AG04449 (cell line): Measurements from ENCODE around the gene C2CD4C.

Experiments
- CTCF ChIA-PET: fragments of 350-600 bp; formaldehyde crosslinking; extraction: SDS; loops from one replicate; lab custom pipeline; 2021; ENCODE audit warnings: antibody characterized with exemption; lab: Yijun Ruan, JAX
- POLR2A ChIA-PET: fragments of 400-600, 350-600 bp; formaldehyde crosslinking; extraction: SDS; loops from one replicate; lab custom pipeline; 2020; ENCODE audit warnings: antibody characterized with exemption, inconsistent platforms; lab: Yijun Ruan, JAX
- DNase-seq: peaks from one replicate; pipeline ENCODE4 v3.0.0-alpha.2; 2010; ENCODE audit warnings: low read depth, low spot score
- H3K4me3 ChIP-seq: 2 replicates; pipeline ENCODE4 v1.5.1; 2011; ENCODE audit warnings: low read depth, mild to moderate bottlenecking, control low read depth, low read length
- TF ChIP-seq, protein P1 (sequence below): IDR thresholded peaks from one replicate; pipeline ENCODE4 v1.5.1; 2011; ENCODE audit warnings: mild to moderate bottlenecking, moderate library complexity, low read length, control low read depth, inconsistent platforms; ENCODE audit not compliant: insufficient read depth; ENCODE audit errors: missing control alignments

C2CD4C gene

DNA sequence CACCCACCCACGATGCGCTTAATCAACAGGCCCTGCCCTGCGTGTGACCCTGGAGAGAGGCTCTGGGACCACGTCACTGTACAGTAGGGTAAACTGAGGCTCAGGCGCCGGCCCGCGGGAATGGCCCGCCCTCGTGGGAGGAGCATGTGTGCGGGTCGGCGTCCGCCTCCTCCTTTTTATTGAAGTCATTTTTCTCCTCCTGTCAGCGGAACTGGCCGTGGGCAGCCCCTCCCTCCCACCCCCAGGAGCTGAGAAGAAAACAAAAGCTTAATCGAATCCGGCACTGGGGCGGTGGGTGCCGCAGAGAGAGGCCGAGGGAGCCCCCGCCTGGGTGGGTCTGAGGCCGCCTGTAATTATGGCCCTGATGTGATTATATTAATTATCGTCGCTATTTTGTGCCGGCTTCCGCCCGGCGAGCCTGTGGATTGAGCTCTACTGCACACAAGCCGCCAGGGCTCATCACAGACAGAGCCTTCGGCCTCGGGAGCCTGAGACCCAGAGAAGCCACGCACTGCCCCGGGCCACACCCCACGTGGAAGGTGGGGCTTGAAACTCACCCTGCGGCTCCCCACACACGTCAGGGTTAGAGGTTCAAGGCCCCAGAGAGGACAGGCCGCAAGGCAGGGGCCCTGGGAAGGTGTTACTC, 7.0 kb downstream of the C2CD4C start:
- ChIA-PET CTCF (no interaction called here), POLR2A (interaction anchor here (0.7 to 1.0 kb wide), 2 partner anchors 57 to 78 kb away, joined by 3 read pairs; no protein-coding TSS in a partner anchor)
- H3K4me3 ChIP-seq, result no peak overlapping the region
- TF ChIP-seq, protein P1, sequence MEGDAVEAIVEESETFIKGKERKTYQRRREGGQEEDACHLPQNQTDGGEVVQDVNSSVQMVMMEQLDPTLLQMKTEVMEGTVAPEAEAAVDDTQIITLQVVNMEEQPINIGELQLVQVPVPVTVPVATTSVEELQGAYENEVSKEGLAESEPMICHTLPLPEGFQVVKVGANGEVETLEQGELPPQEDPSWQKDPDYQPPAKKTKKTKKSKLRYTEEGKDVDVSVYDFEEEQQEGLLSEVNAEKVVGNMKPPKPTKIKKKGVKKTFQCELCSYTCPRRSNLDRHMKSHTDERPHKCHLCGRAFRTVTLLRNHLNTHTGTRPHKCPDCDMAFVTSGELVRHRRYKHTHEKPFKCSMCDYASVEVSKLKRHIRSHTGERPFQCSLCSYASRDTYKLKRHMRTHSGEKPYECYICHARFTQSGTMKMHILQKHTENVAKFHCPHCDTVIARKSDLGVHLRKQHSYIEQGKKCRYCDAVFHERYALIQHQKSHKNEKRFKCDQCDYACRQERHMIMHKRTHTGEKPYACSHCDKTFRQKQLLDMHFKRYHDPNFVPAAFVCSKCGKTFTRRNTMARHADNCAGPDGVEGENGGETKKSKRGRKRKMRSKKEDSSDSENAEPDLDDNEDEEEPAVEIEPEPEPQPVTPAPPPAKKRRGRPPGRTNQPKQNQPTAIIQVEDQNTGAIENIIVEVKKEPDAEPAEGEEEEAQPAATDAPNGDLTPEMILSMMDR, result no peak
- no peak for DNase-seq

DNA sequence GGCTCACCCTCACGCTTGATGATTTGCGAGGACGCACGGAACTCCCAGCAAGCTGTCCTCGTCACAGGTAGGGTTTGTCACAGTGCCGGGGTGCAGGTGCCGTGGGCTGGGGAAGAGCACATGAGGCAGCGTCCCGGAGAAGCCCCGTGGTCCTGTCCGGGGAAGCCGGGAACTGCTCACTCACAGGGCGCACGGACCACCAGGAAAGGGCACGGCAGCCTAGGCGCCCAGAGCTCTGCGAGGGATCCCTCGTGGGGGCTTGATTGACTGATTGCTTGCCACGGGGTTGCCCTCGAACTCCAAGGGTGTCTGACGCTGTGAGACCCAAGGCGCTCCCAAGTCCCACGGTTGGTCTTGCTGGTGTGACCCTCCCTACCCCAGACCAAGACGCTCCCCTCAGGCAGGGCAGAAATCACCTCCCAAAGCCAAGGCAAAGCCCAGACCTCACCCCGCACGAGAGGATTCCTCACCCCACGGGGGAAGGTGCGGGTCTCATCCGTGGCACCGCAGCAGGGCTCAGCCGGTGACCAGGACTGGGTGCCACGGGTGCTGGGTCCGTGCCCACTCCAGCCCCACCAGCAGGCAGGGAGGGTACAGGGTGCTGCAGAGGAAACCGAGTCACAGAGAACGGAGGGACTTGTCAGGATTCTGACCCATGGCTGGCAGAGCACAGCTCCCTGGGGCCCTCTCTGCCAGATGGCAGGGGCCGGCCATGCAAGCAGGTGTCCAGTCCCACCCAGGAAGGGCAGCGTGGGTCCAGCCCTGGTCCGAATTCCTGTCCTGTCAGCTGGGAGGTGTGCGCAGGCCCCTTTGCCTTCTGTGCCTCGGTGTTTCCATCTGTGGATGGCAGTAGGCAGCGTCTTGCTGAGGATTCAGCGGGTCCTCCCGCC, 7.7 kb downstream of the C2CD4C start:
- TF ChIP-seq, protein P1, result no peak
- ChIA-PET POLR2A (interaction anchor here (0.7 kb wide), 1 partner anchor 56 kb away, joined by 3 read pairs; no protein-coding TSS in a partner anchor), CTCF (no interaction called here)
- no peak for DNase-seq
- H3K4me3 ChIP-seq, result no peak overlapping the region

DNA sequence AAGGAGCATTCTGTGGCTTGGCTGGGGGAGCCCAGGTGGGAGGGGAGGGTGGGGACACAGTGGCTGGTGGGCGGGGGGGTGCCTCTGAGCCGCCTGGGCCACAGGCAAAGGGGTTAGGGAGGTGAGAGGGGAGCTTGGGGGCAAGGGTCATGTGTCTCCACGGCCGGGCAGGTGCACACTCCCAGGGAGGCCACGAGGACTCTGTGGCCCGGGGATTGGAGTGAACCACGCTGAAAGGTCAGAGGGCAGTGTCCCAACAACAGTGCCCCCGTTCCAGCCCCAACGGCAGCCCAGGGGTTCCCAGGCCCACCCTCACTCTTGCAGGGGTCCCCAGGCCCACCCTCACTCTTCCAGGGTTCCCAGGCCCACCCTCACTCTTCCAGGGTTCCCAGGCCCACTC, 9.6 kb downstream of the C2CD4C start:
- no peak for DNase-seq
- H3K4me3 ChIP-seq, result no peak overlapping the region
- POLR2A ChIA-PET, result no interaction called here
- CTCF ChIA-PET, result no interaction called here
- TF ChIP-seq, protein P1, result no peak

DNA sequence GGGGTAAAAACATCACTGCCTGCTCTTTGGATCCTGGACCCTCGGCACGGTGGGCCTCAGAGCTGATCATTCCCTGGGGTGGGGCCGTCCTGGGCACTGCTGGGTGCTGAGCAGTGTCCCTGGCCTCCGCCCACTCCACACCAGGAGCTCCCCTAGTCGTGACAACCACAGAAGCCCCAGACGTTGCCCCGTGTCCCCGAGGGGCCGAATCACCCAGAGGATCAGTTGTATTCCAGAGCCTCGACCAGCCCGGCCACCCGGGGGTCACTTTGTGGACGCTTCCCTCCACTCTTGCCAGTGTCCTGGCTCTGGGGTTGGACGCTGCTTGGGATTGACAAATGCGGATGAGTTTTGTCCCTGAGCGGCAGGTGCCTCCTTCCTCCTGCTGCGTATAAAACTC, 10.2 kb downstream of the C2CD4C start:
- H3K4me3 ChIP-seq, result no peak overlapping the region
- TF ChIP-seq, protein P1, result no peak
- POLR2A ChIA-PET, result no interaction called here
- DNase-seq, result no peak
- CTCF ChIA-PET, result no interaction called here

DNA sequence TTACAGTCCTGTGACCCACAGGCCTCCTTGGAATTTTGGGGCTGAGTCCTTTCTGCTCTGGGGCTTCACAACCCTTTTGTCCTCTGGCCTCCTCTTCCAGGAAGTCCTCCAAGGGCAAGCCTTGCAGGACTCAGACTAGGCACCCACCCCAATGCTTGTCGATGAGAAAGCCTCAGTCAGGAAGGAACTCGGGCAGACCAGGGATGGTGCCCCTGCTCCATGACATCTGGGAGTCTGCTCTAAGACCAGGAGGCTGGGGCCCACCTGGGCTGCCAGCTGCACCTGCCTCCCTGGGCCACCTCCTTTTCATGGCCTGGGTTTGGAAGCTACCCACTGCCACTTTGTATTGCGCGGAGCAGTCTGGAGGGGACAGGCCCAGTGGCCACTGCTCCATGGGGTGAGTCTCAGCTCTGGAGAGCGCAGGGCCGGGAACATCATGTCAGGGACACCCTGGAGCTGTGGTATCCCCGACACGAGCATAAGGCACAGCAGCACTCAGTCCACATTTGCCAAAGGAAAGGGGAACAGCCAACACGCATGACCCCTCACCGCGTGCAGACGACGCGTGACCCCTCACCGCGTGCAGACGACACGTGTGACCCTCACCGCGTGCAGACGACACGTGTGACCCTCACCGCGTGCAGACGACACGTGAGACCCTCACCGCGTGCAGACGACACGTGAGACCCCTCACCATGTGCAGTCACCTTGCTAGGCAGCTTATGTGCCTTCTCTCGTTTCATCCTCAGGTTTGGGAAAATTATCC, 10.8 kb downstream of the C2CD4C start:
- TF ChIP-seq, protein P1, result no peak
- DNase-seq, result no peak
- no peak overlapping the region for H3K4me3 ChIP-seq
- POLR2A ChIA-PET, result no interaction called here
- CTCF ChIA-PET, result no interaction called here
